IMR-90 (cell line): ENCODE measurements around the gene AQP6. TPM values are rescaled to one million over a fixed set of nuclear protein-coding genes. Genes with fewer than 3 reads are reported as not detected.

Source experiments
- BHLHE40 ChIP-seq: fragments of 150-350 bp; IDR thresholded peaks from 2 replicates; pipeline ENCODE4 v1.6.1; 2016; ENCODE audit warnings: mild to moderate bottlenecking, low read depth, low read length
- CTCF ChIP-seq: conservative IDR thresholded peaks from 2 replicates; pipeline ENCODE4 v1.5.1; 2012; ENCODE audit warnings: mild to moderate bottlenecking, low read depth, low read length, improper control_type of control experiment
- MAFK ChIP-seq: IDR thresholded peaks from 2 replicates; pipeline ENCODE4 v1.6.1; 2012; ENCODE audit warnings: low read depth, low read length, improper control_type of control experiment
- polyA plus RNA-seq, 3 experiments: library from polyadenylated mRNA; depleted of rRNA; stranded (reverse); fragments of >200 nt; gene quantifications; 2 replicates each; pipeline ENCODE4 v1.2.3, GENCODE V29; 2012; ENCODE audit warnings: low replicate concordance in 1 of 3
- total RNA-seq: library from RNA; depleted of rRNA; stranded (reverse); fragments of >200 nt; gene quantifications from 2 replicates; pipeline ENCODE4 v1.2.3, GENCODE V29; 2012

Gene AQP6
- total and polyA plus RNA-seq, 2 of the 4 experiments (the other 2 are of a cell fraction): not detected

GRCh38 chr12:49963976-49964815 lies 8.6 kb upstream of the AQP6 start (continued):
- no peak for TF ChIP-seq CTCF
- TF ChIP-seq BHLHE40: no peak
- TF ChIP-seq MAFK: no peak
